B cell (primary cell): ENCODE data around the gene PCDHGA11. TPM values are rescaled to one million over a fixed set of nuclear protein-coding genes. Genes with fewer than 3 reads are reported as not detected.
"Not testable (repeated sequence)": the region's sequence is repeated elsewhere in the genome, so short reads cannot be mapped to it uniquely, and the experiment has no call there.

Source experiments
- ATAC-seq: fragments of 200-7000 bp; cut with Tn5 transposase; one replicate; pipeline ENCODE4 v1.10.0; 2021; ENCODE audit warnings: low read depth, mild to moderate bottlenecking, moderate number of reproducible peaks, moderate library complexity
- CTCF ChIA-PET: fragments of 350-600 bp; sonication (Branson Sonifier 250); formaldehyde crosslinking; loops from one replicate; lab custom pipeline; 2021; ENCODE audit warnings: antibody characterized with exemption, inconsistent platforms; lab: Charles Lee
- POLR2A ChIA-PET: fragments of 350-600 bp; sonication (Branson Sonifier 250); formaldehyde crosslinking; loops from one replicate; lab custom pipeline; 2021; ENCODE audit warnings: antibody characterized with exemption; lab: Charles Lee
- DNase-seq: peaks from one replicate; pipeline ENCODE4 v3.0.0; 2013
- H2AFZ ChIP-seq: 2 replicates; pipeline ENCODE4 v1.6.1; 2012; ENCODE audit warnings: mild to moderate bottlenecking, low read depth, low read length; ENCODE audit not compliant: insufficient read depth, poor library complexity, severe bottlenecking
- H3K27ac ChIP-seq, 2 donors: 1 replicate in 1 of 2; 2 replicates in 1 of 2; pipeline ENCODE4 v1.5.1; 2012 to 2013; ENCODE audit warnings: low read length in 2 of 2, mild to moderate bottlenecking in 2 of 2, moderate library complexity in 1 of 2
- H3K27me3 ChIP-seq, 4 experiments: fragments of 200-600 bp in 1 of 4; sonication (generic) in 1 of 4; replicated peaks in 1 of 4; 1 replicate in 2 of 4; 2 replicates in 2 of 4; pipeline versions ENCODE4 v1.6.1 to v1.7.0; 2013 to 2016; ENCODE audit warnings: low read length in 3 of 4, mild to moderate bottlenecking in 2 of 4, mixed read lengths in 1 of 4, moderate library complexity in 1 of 4; ENCODE audit not compliant: insufficient read depth in 4 of 4, control insufficient read depth in 3 of 4; ENCODE audit errors: control extremely low read depth in 1 of 4
- H3K36me3 ChIP-seq, 2 experiments: replicated peaks in 1 of 2; 1 replicate in 1 of 2; 2 replicates in 1 of 2; pipeline versions ENCODE4 v1.6.1 to v1.7.1; 2013; ENCODE audit warnings: low read length in 1 of 2; ENCODE audit not compliant: insufficient read depth in 2 of 2, control insufficient read depth in 1 of 2; ENCODE audit errors: control extremely low read depth in 1 of 2, extremely low read depth in 1 of 2
- H3K4me1 ChIP-seq, 2 donors: fragments of 200-600 bp in 1 of 2; sonication (generic) in 1 of 2; 1 replicate in 1 of 2; 2 replicates in 1 of 2; pipeline versions ENCODE4 v1.5.1 to v1.6.1; 2013 to 2017; ENCODE audit warnings: low read length in 2 of 2; ENCODE audit not compliant: control insufficient read depth in 2 of 2, insufficient read depth in 2 of 2
- H3K4me2 ChIP-seq: replicated peaks from 2 replicates; pipeline ENCODE3; 2012; ENCODE audit warnings: mild to moderate bottlenecking, low read depth, low read length; ENCODE audit not compliant: poor library complexity, severe bottlenecking
- H3K4me3 ChIP-seq, 5 experiments: fragments of 200-600 bp in 1 of 5; sonication (generic) in 1 of 5; 1 replicate in 3 of 5; 2 replicates in 2 of 5; pipeline versions ENCODE4 v1.5.1 to v1.7.0; 2011 to 2016; ENCODE audit warnings: low read length in 4 of 5, mild to moderate bottlenecking in 4 of 5, low read depth in 2 of 5, control low read depth in 1 of 5, moderate library complexity in 1 of 5; ENCODE audit not compliant: insufficient read depth in 1 of 5; ENCODE audit errors: control extremely low read depth in 1 of 5, extremely low read depth in 1 of 5
- H3K79me2 ChIP-seq: fragments of 200-600 bp; sonication (generic); one replicate; pipeline ENCODE4 v1.6.0; 2016; ENCODE audit warnings: low read length; ENCODE audit not compliant: control insufficient read depth, insufficient read depth
- H3K9ac ChIP-seq: fragments of 200-600 bp; sonication (generic); 2 replicates; pipeline ENCODE4 v1.6.1; 2017; ENCODE audit warnings: mild to moderate bottlenecking, low read length, moderate library complexity
- H3K9me3 ChIP-seq, 3 donors: one replicate each; pipeline versions ENCODE4 v1.6.1 to v1.7.1; 2013; ENCODE audit warnings: low read length in 2 of 3; ENCODE audit not compliant: control insufficient read depth in 2 of 3, insufficient read depth in 1 of 3; ENCODE audit errors: control extremely low read depth in 1 of 3
- H4K20me1 ChIP-seq: 2 replicates; pipeline ENCODE4 v1.6.0; 2012; ENCODE audit warnings: mild to moderate bottlenecking, low read length; ENCODE audit not compliant: insufficient read depth, control insufficient read depth, poor library complexity, severe bottlenecking
- H3K27ac Mint-ChIP-seq: one replicate; pipeline ENCODE4 v1.8.0; 2021; ENCODE audit warnings: mixed read lengths
- H3K27me3 Mint-ChIP-seq: one replicate; pipeline ENCODE4 v1.8.0; 2021; ENCODE audit warnings: mixed read lengths
- H3K4me1 Mint-ChIP-seq: one replicate; pipeline ENCODE4 v1.8.0; 2021; ENCODE audit warnings: mixed read lengths
- H3K4me3 Mint-ChIP-seq: one replicate; pipeline ENCODE4 v1.8.0; 2021; ENCODE audit warnings: mixed read lengths
- H3K9me3 Mint-ChIP-seq: one replicate; pipeline ENCODE4 v1.8.0; 2022; ENCODE audit warnings: mixed read lengths; ENCODE audit not compliant: insufficient read depth
- EZH2 ChIP-seq: IDR thresholded peaks from 2 replicates; pipeline ENCODE4 v1.6.1; 2012; ENCODE audit warnings: borderline replicate concordance, low read depth, mild to moderate bottlenecking, moderate library complexity, low read length; ENCODE audit not compliant: insufficient read depth, poor library complexity, severe bottlenecking
- WGBS: methylation state at CpG from one replicate; pipeline ENCODE4 v1.1.5; 2013; ENCODE audit warnings: missing lambda C conversion rate; ENCODE audit not compliant: insufficient coverage; 5-methylcytosine and 5-hydroxymethylcytosine counted together
- intact Hi-C: fragments of 100-400 bp; cut with micrococcal nuclease; formaldehyde crosslinking; loops from one replicate; pipeline ENCODE4 v1.10.0; 2022
- polyA plus RNA-seq: library from polyadenylated mRNA; depleted of rRNA; stranded (reverse); fragments of >200 nt; gene quantifications from 2 replicates; pipeline ENCODE4 v1.2.3, GENCODE V29; 2012
- total RNA-seq, 2 donors: library from RNA; stranded (reverse); fragments of 120-200 nt in 1 of 2; gene quantifications; 1 replicate in 1 of 2; 2 replicates in 1 of 2; pipeline versions ENCODE4 v1.2.3 to v1.2.4, GENCODE V29; 2013 to 2022
- TF ChIP-seq, protein P1 (sequence below): fragments of 200-600 bp; IDR thresholded peaks from one replicate; pipeline ENCODE4 v1.8.0; 2022; ENCODE audit warnings: antibody characterized with exemption, mild to moderate bottlenecking

The PCDHGA11 gene
- total and polyA plus RNA-seq, 2 donors (not counting 1 experiment from before 2014, with no cell fraction given) = 0.15 to 1.5 TPM

DNA sequence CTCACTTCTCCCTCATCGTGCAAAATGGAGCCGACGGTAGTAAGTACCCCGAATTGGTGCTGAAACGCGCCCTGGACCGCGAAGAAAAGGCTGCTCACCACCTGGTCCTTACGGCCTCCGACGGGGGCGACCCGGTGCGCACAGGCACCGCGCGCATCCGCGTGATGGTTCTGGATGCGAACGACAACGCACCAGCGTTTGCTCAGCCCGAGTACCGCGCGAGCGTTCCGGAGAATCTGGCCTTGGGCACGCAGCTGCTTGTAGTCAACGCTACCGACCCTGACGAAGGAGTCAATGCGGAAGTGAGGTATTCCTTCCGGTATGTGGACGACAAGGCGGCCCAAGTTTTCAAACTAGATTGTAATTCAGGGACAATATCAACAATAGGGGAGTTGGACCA is 10.4 kb downstream of the PCDHGA11 start:
- Histone ChIP-seq H3K4me3 (peak overlapping the region in 4 of 5 experiments; percentile 30 to 35 (median 32)), H3K4me2 (peak overlapping the region; percentile 38), H3K27me3 (peaks cover 0 to 52% (median 24%) of the 10 kb centered on the region in 4 experiments), H3K27ac (no peak overlapping the region), H2AFZ (peak overlapping the region; percentile 49), H3K9ac (peak overlapping the region; percentile 34), H3K36me3 (no peaks in the 10 kb centered on the region), H3K4me1 (peaks cover 15 to 17% of the 10 kb centered on the region in 2 donors), H3K9me3 (peaks cover 0 to 52% (median 26%) of the 10 kb centered on the region in 3 donors), H3K79me2 (no peaks in the 10 kb centered on the region), H4K20me1 (no peaks in the 10 kb centered on the region)
- TF ChIP-seq, protein P1, sequence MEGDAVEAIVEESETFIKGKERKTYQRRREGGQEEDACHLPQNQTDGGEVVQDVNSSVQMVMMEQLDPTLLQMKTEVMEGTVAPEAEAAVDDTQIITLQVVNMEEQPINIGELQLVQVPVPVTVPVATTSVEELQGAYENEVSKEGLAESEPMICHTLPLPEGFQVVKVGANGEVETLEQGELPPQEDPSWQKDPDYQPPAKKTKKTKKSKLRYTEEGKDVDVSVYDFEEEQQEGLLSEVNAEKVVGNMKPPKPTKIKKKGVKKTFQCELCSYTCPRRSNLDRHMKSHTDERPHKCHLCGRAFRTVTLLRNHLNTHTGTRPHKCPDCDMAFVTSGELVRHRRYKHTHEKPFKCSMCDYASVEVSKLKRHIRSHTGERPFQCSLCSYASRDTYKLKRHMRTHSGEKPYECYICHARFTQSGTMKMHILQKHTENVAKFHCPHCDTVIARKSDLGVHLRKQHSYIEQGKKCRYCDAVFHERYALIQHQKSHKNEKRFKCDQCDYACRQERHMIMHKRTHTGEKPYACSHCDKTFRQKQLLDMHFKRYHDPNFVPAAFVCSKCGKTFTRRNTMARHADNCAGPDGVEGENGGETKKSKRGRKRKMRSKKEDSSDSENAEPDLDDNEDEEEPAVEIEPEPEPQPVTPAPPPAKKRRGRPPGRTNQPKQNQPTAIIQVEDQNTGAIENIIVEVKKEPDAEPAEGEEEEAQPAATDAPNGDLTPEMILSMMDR = no peak
- TF ChIP-seq EZH2 = no peak
- H3K4me3 Mint-ChIP-seq = peak overlapping the region; percentile 86
- 24% methylated on average over 37 of the region's 37 CpGs for WGBS
- intact Hi-C loops = loop anchor here (2.0 kb wide), 1 partner anchor 188 kb away; the partner anchor contains the start of gene DIAPH1
- DNase-seq (peak; percentile 56), ATAC-seq (peak; percentile 31)
- H3K9me3 Mint-ChIP-seq = peaks cover 3% of the 10 kb centered on the region
- CTCF ChIA-PET = interaction anchor here (1.0 to 4.4 kb wide), 19 partner anchors 10 to 676 kb away, joined by 3 to 68 read pairs (median 10); partner anchors contain the start of genes PCDHGA10, PCDHGA11, PCDHGB6 and PCDHGB7
- peak overlapping the region; percentile 29 for H3K27ac Mint-ChIP-seq
- POLR2A ChIA-PET = interaction anchor here (1.6 kb wide), 1 partner anchor 133 kb away, joined by 7 read pairs; no protein-coding TSS in a partner anchor
- peaks cover 40% of the 10 kb centered on the region for H3K27me3 Mint-ChIP-seq
- H3K4me1 Mint-ChIP-seq = peaks cover 7% of the 10 kb centered on the region

DNA sequence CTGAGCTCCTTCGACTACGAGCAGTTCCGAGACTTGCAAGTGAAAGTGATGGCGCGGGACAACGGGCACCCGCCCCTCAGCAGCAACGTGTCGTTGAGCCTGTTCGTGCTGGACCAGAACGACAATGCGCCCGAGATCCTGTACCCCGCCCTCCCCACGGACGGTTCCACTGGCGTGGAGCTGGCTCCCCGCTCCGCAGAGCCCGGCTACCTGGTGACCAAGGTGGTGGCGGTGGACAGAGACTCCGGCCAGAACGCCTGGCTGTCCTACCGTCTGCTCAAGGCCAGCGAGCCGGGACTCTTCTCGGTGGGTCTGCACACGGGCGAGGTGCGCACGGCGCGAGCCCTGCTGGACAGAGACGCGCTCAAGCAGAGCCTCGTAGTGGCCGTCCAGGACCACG is 11.5 kb downstream of the PCDHGA11 start:
- peaks cover 33% of the 10 kb centered on the region for H3K27me3 Mint-ChIP-seq
- H3K9ac ChIP-seq, H3K4me1 Mint-ChIP-seq, H3K4me3 ChIP-seq, H3K27ac ChIP-seq, H4K20me1 ChIP-seq, H3K4me2 ChIP-seq, DNase-seq, POLR2A ChIA-PET, intact Hi-C loops, H3K27ac Mint-ChIP-seq, H3K79me2 ChIP-seq, H3K36me3 ChIP-seq, ATAC-seq, H3K9me3 Mint-ChIP-seq: not testable (repeated sequence)
- H3K9me3 ChIP-seq = peaks cover 0 to 50% (median 26%) of the 10 kb centered on the region in 3 donors
- CTCF ChIA-PET = interaction anchor here (2.4 to 4.4 kb wide), 4 partner anchors 11 to 126 kb away, joined by 15 to 31 read pairs (median 20); partner anchors contain the start of genes PCDHGA10, PCDHGA11 and PCDHGB7
- peak overlapping the region; percentile 49 for H2AFZ ChIP-seq
- peak overlapping the region; percentile 86 for H3K4me3 Mint-ChIP-seq
- WGBS = 44% methylated on average over 27 of the region's 38 CpGs
- peaks cover 0 to 43% (median 20%) of the 10 kb centered on the region in 4 experiments for H3K27me3 ChIP-seq
- H3K4me1 ChIP-seq = peaks cover 15 to 17% of the 10 kb centered on the region in 2 donors

DNA sequence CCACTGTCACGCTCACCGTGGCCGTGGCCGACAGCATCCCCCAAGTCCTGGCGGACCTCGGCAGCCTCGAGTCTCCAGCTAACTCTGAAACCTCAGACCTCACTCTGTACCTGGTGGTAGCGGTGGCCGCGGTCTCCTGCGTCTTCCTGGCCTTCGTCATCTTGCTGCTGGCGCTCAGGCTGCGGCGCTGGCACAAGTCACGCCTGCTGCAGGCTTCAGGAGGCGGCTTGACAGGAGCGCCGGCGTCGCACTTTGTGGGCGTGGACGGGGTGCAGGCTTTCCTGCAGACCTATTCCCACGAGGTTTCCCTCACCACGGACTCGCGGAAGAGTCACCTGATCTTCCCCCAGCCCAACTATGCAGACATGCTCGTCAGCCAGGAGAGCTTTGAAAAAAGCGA is 11.9 kb downstream of the PCDHGA11 start:
- H3K9me3 Mint-ChIP-seq, H3K27ac ChIP-seq, H3K27ac Mint-ChIP-seq, H3K4me3 Mint-ChIP-seq, ATAC-seq, H3K36me3 ChIP-seq, H3K4me2 ChIP-seq, intact Hi-C loops, H3K9ac ChIP-seq, DNase-seq, H3K79me2 ChIP-seq, POLR2A ChIA-PET, H3K4me1 Mint-ChIP-seq, H3K4me3 ChIP-seq, H2AFZ ChIP-seq, H4K20me1 ChIP-seq: not testable (repeated sequence)
- H3K4me1 ChIP-seq = peaks cover 15 to 17% of the 10 kb centered on the region in 2 donors
- 40% methylated on average over 22 of the region's 29 CpGs for WGBS
- H3K27me3 Mint-ChIP-seq = peaks cover 33% of the 10 kb centered on the region
- H3K9me3 ChIP-seq = peaks cover 0 to 46% (median 26%) of the 10 kb centered on the region in 3 donors
- peaks cover 0 to 39% (median 20%) of the 10 kb centered on the region in 4 experiments for H3K27me3 ChIP-seq
- CTCF ChIA-PET = interaction anchor here (3.1 kb wide), 1 partner anchor 20 kb away, joined by 15 read pairs; the partner anchor contains the start of gene PCDHGA10
